Adrenal gland (tissue), 12 donors: Measurements from ENCODE around the gene DOCK4. TPM values are rescaled to one million over a fixed set of nuclear protein-coding genes. Genes with fewer than 3 reads are reported as not detected.

ENCODE experiments used
- DNase-seq, 7 donors: peaks; one replicate each; pipeline ENCODE4 v3.0.0-alpha.2; 2019 to 2020
- H3K27ac ChIP-seq, 5 donors: fragments of 200-600 bp; sonication (generic) in 4 of 5; 1 replicate in 3 of 5; 2 replicates in 2 of 5; pipeline versions ENCODE4 v1.5.1 to v1.8.0; 2016 to 2020; ENCODE audit warnings: mild to moderate bottlenecking in 1 of 5
- H3K27me3 ChIP-seq: fragments of 200-600 bp; 2 replicates; pipeline ENCODE4 v1.8.0; 2021
- H3K36me3 ChIP-seq, 2 donors: fragments of 200-600 bp; replicated peaks in 1 of 2; 1 replicate in 1 of 2; 2 replicates in 1 of 2; pipeline versions ENCODE4 v1.5.1 to v1.8.0; 2018 to 2022
- H3K4me1 ChIP-seq, 2 donors: fragments of 200-600 bp; replicated peaks in 1 of 2; 1 replicate in 1 of 2; 2 replicates in 1 of 2; pipeline versions ENCODE4 v1.5.1 to v1.8.0; 2018 to 2021
- H3K4me3 ChIP-seq, 4 donors: fragments of 200-600 bp; sonication (generic) in 3 of 4; one replicate each; pipeline ENCODE4 v1.5.1; 2016 to 2018
- H3K9me3 ChIP-seq, 3 donors: fragments of 200-600 bp; sonication (generic) in 1 of 3; replicated peaks in 1 of 3; 1 replicate in 2 of 3; 2 replicates in 1 of 3; pipeline versions ENCODE4 v1.5.1 to v1.8.0; 2016 to 2021
- CTCF ChIP-seq, 6 experiments: fragments of 450-650 bp in 4 of 6; fragments of 200-600 bp in 2 of 6; sonication (generic) in 1 of 6; IDR thresholded peaks; 1 replicate in 5 of 6; 2 replicates in 1 of 6; pipeline versions ENCODE4 v1.5.1 to v1.8.0; 2016 to 2021; ENCODE audit warnings: antibody characterized with exemption in 6 of 6, mild to moderate bottlenecking in 2 of 6, moderate library complexity in 1 of 6
- POLR2A ChIP-seq, 2 donors: fragments of 450-650 bp; IDR thresholded peaks; one replicate each; pipeline ENCODE4 v1.6.1; 2017; ENCODE audit warnings: antibody characterized with exemption in 2 of 2, mild to moderate bottlenecking in 2 of 2, moderate library complexity in 1 of 2
- WGBS, 4 donors: extraction: QIAGEN DNeasy Blood & Tissue Kit in 2 of 4; methylation state at CpG; one replicate each; pipeline versions ENCODE4 v1.1.5 to v1.1.7; 2013 to 2017; 5-methylcytosine and 5-hydroxymethylcytosine counted together
- intact Hi-C, 2 donors: fragments of 100-400 bp; cut with DNase I; formaldehyde crosslinking; loops; one replicate each; pipeline versions ENCODE4 v1.14.1 to v1.15.0; 2022 to 2023
- polyA plus RNA-seq, 3 donors: library from polyadenylated mRNA; stranded (reverse); fragments of 200-250 nt in 2 of 3; fragments of 350-450 nt in 1 of 3; fragmentation: Illumina TruSeq in 1 of 3; extraction: RNeasy Lipid Tissue Mini Kit (QIAGEN cat#74804) in 1 of 3; gene quantifications; one replicate each; pipeline ENCODE4 v1.2.3, GENCODE V29; 2013 to 2014
- total RNA-seq, 9 donors: library from RNA; depleted of rRNA in 4 of 9; stranded (reverse); fragments of >200 nt in 4 of 9; fragments of 120-200 nt in 1 of 9; fragmentation: NEBNext Ultra II Directional in 1 of 9; extraction: Animal tissue kit (Norgen Biotek cat#: 25700) in 1 of 9; gene quantifications; one replicate each; pipeline versions ENCODE4 v1.1.0 to v1.2.4, GENCODE V29; 2013 to 2023
- donor health status: healthy with polysubstance abuse.
- donor health status: Bipolar disorder and iron deficiency.
- donor health status: DM: yes; HTN: yes; CAD: no.
- donor health status: DM: no; HTN: no; CAD: no.
- donor health status: DM: no; HTN: no; CAD: no.
- donor health status: DM: yes; HTN: yes; CAD: no.

Gene DOCK4
- total and polyA plus RNA-seq, 12 donors = 6.2 to 37.6 (median 21.1) TPM

GRCh38 chr7:112173568-112173905, 32.7 kb downstream of the DOCK4 start:
- H3K27me3 ChIP-seq = no peaks in the 10 kb centered on the region
- no peak overlapping the region for H3K4me3 ChIP-seq
- H3K36me3 ChIP-seq = no peaks in the 10 kb centered on the region
- H3K9me3 ChIP-seq = no peaks in the 10 kb centered on the region
- no peak for TF ChIP-seq CTCF (IDR thresholded peaks at IDR 0.05)
- no peak for TF ChIP-seq POLR2A (IDR thresholded peaks at IDR 0.05)
- H3K27ac ChIP-seq = peak overlapping the region in 1 of 5 donors; percentile 19
- WGBS, 4 donors = 75 to 81% (median 79%) methylated on average over 4 of the region's 4 CpGs
- no peaks in the 10 kb centered on the region for H3K4me1 ChIP-seq
- intact Hi-C loops = no loop called here
- DNase-seq = no peak

- 73 to 81% (median 76%) methylated on average over 8 of the region's 8 CpGs for WGBS, 4 donors
Observed at GRCh38 chr7:112172870-112173567, 33.2 kb downstream of the DOCK4 start.

GRCh38 chr7:112171673-112172072, 34.5 kb downstream of the DOCK4 start:
- H3K36me3 ChIP-seq = no peaks in the 10 kb centered on the region
- TF ChIP-seq POLR2A (IDR thresholded peaks at IDR 0.05) (no peak), CTCF (IDR thresholded peaks at IDR 0.05) (no peak)
- no peak for DNase-seq
- H3K4me1 ChIP-seq = no peaks in the 10 kb centered on the region
- H3K9me3 ChIP-seq = no peaks in the 10 kb centered on the region
- intact Hi-C loops = no loop called here
- no peak overlapping the region for H3K4me3 ChIP-seq
- no peaks in the 10 kb centered on the region for H3K27me3 ChIP-seq
- 79 to 95% (median 86%) methylated on average over 1 of the region's 1 CpG for WGBS, 4 donors
- no peak overlapping the region for H3K27ac ChIP-seq

More at GRCh38 chr7:112172870-112173567, 33.2 kb downstream of the DOCK4 start:
- Histone ChIP-seq H3K27me3 (no peaks in the 10 kb centered on the region), H3K36me3 (no peaks in the 10 kb centered on the region), H3K4me1 (no peaks in the 10 kb centered on the region), H3K4me3 (no peak overlapping the region), H3K27ac (peak overlapping the region in 2 of 5 donors; percentile 19 to 41), H3K9me3 (no peaks in the 10 kb centered on the region)
- intact Hi-C loops = no loop called here
- no peak for DNase-seq
- no peak for TF ChIP-seq CTCF (IDR thresholded peaks at IDR 0.05)
- TF ChIP-seq POLR2A (IDR thresholded peaks at IDR 0.05) = no peak

GRCh38 chr7:112168915-112169314, 37.3 kb downstream of the DOCK4 start:
- Histone ChIP-seq H3K9me3 (no peaks in the 10 kb centered on the region), H3K27me3 (no peaks in the 10 kb centered on the region), H3K36me3 (no peaks in the 10 kb centered on the region), H3K27ac (no peak overlapping the region), H3K4me1 (no peaks in the 10 kb centered on the region), H3K4me3 (no peak overlapping the region)
- intact Hi-C loops = no loop called here
- no peak for TF ChIP-seq CTCF (IDR thresholded peaks at IDR 0.05)
- WGBS, 4 donors = 81 to 90% (median 86%) methylated on average over 2 of the region's 2 CpGs
- DNase-seq = no peak
